HepG2 (cell line): ENCODE data around the gene VPS11. TPM values are rescaled to one million over a fixed set of nuclear protein-coding genes. Genes with fewer than 3 reads are reported as not detected.

Source experiments
- ARID2 ChIP-seq: sonication (generic); formaldehyde crosslinking; IDR thresholded peaks from 2 replicates; pipeline ENCODE4 v1.8.1; 2022; ENCODE audit warnings: mild to moderate bottlenecking, missing genetic modification reagents, borderline replicate concordance
- ARNTL ChIP-seq: sonication (generic); formaldehyde crosslinking; IDR thresholded peaks from 2 replicates; pipeline ENCODE4 v1.4.0; 2020; ENCODE audit warnings: mild to moderate bottlenecking, missing genetic modification reagents
- ASH2L ChIP-seq: fragments of 300-600, 200-600 bp; sonication (generic); IDR thresholded peaks from 2 replicates; pipeline ENCODE4 v1.7.0; 2017; ENCODE audit warnings: low read depth, mild to moderate bottlenecking, moderate library complexity, mixed read lengths, low read length; ENCODE audit not compliant: insufficient read length
- BORCS8-MEF2B ChIP-seq: sonication (generic); formaldehyde crosslinking; IDR thresholded peaks from 2 replicates; pipeline ENCODE4 v1.8.0; 2022; ENCODE audit warnings: mild to moderate bottlenecking, missing genetic modification reagents
- GATA4 ChIP-seq: sonication (generic); IDR thresholded peaks from 2 replicates; pipeline ENCODE4 v1.6.1; 2016; ENCODE audit warnings: antibody characterized with exemption, low read depth, borderline replicate concordance
- HHEX ChIP-seq: IDR thresholded peaks from 2 replicates; pipeline ENCODE4 v1.6.1; 2016; ENCODE audit warnings: control low read depth
- MLX ChIP-seq: IDR thresholded peaks from 2 replicates; pipeline ENCODE4 v1.6.1; 2016
- NAIF1 ChIP-seq: sonication (generic); formaldehyde crosslinking; IDR thresholded peaks from 2 replicates; pipeline ENCODE4 v1.5.0; 2020; ENCODE audit warnings: mild to moderate bottlenecking, missing genetic modification reagents, borderline replicate concordance
- NCOA1 ChIP-seq: sonication (generic); formaldehyde crosslinking; IDR thresholded peaks from 2 replicates; pipeline ENCODE4 v1.9.0; 2021; ENCODE audit warnings: missing genetic modification reagents
- NFATC3 ChIP-seq: sonication (generic); formaldehyde crosslinking; IDR thresholded peaks from 2 replicates; pipeline ENCODE4 v1.5.1; 2020; ENCODE audit warnings: mild to moderate bottlenecking, missing genetic modification reagents
- PCBP1 ChIP-seq: fragments of 200-400 bp; formaldehyde crosslinking; IDR thresholded peaks from 2 replicates; pipeline ENCODE4 v1.6.1; 2017; ENCODE audit warnings: mild to moderate bottlenecking, low read depth, low read length, borderline replicate concordance
- PHF21A ChIP-seq: sonication (generic); formaldehyde crosslinking; IDR thresholded peaks from 2 replicates; pipeline ENCODE4 v1.5.0; 2020; ENCODE audit warnings: mild to moderate bottlenecking, missing genetic modification reagents
- PLSCR1 ChIP-seq: sonication (generic); formaldehyde crosslinking; IDR thresholded peaks from 2 replicates; pipeline ENCODE4 v1.5.0; 2020; ENCODE audit warnings: missing genetic modification reagents, mild to moderate bottlenecking, borderline replicate concordance
- RARA ChIP-seq: IDR thresholded peaks from 2 replicates; pipeline ENCODE4 v1.6.1; 2016; ENCODE audit warnings: missing genetic modification reagents, missing compliant biosample characterization
- REST ChIP-seq, 2 experiments: IDR thresholded peaks; 2 replicates each; pipeline ENCODE4 v1.6.1; 2011 to 2012; ENCODE audit warnings: low read length in 2 of 2, borderline replicate concordance in 1 of 2, low read depth in 1 of 2, mild to moderate bottlenecking in 1 of 2, moderate library complexity in 1 of 2
- ZBTB49 ChIP-seq: sonication (generic); formaldehyde crosslinking; IDR thresholded peaks from 2 replicates; pipeline ENCODE4 v1.4.0; 2020; ENCODE audit warnings: missing genetic modification reagents, borderline replicate concordance
- ZNF136 ChIP-seq: sonication (generic); formaldehyde crosslinking; IDR thresholded peaks from 2 replicates; pipeline ENCODE4 v1.8.1; 2022; ENCODE audit warnings: low read depth, mild to moderate bottlenecking, moderate library complexity, missing genetic modification reagents
- ZNF138 ChIP-seq: sonication (generic); formaldehyde crosslinking; IDR thresholded peaks from 2 replicates; pipeline ENCODE4 v1.5.0; 2020; ENCODE audit warnings: mild to moderate bottlenecking, low read depth, missing genetic modification reagents
- ZNF180 ChIP-seq: sonication (generic); formaldehyde crosslinking; IDR thresholded peaks from 2 replicates; pipeline ENCODE4 v1.4.0; 2020; ENCODE audit warnings: low read depth, missing genetic modification reagents, borderline replicate concordance
- ZNF329 ChIP-seq: sonication (generic); formaldehyde crosslinking; IDR thresholded peaks from 2 replicates; pipeline ENCODE4 v1.9.0; 2021; ENCODE audit warnings: low read depth, mild to moderate bottlenecking, missing genetic modification reagents
- ZNF564 ChIP-seq: sonication (generic); formaldehyde crosslinking; IDR thresholded peaks from 2 replicates; pipeline ENCODE4 v1.8.1; 2023; ENCODE audit warnings: mild to moderate bottlenecking, missing genetic modification reagents
- ZNF672 ChIP-seq: sonication (generic); formaldehyde crosslinking; IDR thresholded peaks from 2 replicates; pipeline ENCODE4 v1.8.1; 2022; ENCODE audit warnings: missing genetic modification reagents
- polyA plus RNA-seq, 8 experiments: library from polyadenylated mRNA; depleted of rRNA in 3 of 8; stranded (reverse) in 7 of 8; unstranded in 1 of 8; fragments of >200 nt; fragmentation: Illumina TruSeq in 4 of 8; extraction: Trizol in 4 of 8; gene quantifications; 2 replicates each; pipeline versions ENCODE4 v1.2.1 to v1.2.3, GENCODE V29; 2011 to 2016; ENCODE audit warnings: low read depth in 4 of 8, missing spikeins in 1 of 8, mixed read lengths in 1 of 8; ENCODE audit not compliant: insufficient read depth in 1 of 8
- total RNA-seq, 5 experiments: library from RNA; depleted of rRNA; stranded (reverse); fragments of >200 nt; fragmentation: Illumina TruSeq; extraction: Trizol; gene quantifications; 2 replicates each; pipeline ENCODE4 v1.2.3, GENCODE V29; 2016; ENCODE audit warnings: low read depth in 1 of 5

The VPS11 gene
- total and polyA plus RNA-seq, 2 of the 13 experiments (the other 11 are each of a cell fraction or from before 2014, with no cell fraction given): 13.7 to 21.6 TPM

GRCh38 chr11:119095066-119095880 is 27.7 kb downstream of the VPS11 start (continued):
- TF ChIP-seq NCOA1 (CRISPR knock-in tag): peak; percentile 75
- TF ChIP-seq ZNF180 (CRISPR knock-in tag): peak; percentile 84; the same call in 1 of the 2 replicates
- TF ChIP-seq RARA (CRISPR knock-in tag): 0 out of 2 replicates have a peak, but pooled peaks have one; percentile 13
- 0 out of 2 replicates have a peak, but pooled peaks have one; percentile 27 for TF ChIP-seq ARNTL (CRISPR knock-in tag)
- no peak for TF ChIP-seq NAIF1 (CRISPR knock-in tag)
- TF ChIP-seq BORCS8-MEF2B (CRISPR knock-in tag): peak; percentile 98
- TF ChIP-seq ZNF136: peak; percentile 82; the same call in 1 of the 2 replicates
- no peak for TF ChIP-seq ZNF329
- no peak; the same call in 1 of the 2 replicates for TF ChIP-seq MLX (CRISPR knock-in tag)
- TF ChIP-seq REST (IDR thresholded peaks at IDR 0.05; ENCODE audit: borderline replicate concordance in 1 of 2, low read depth in 1 of 2, low read length in 2 of 2): peak in 1 of 2 experiments; percentile 83; a peak in 1 of 4 replicates
- 0 out of 2 replicates have a peak, but pooled peaks have one; percentile 53 for TF ChIP-seq PCBP1
- peak; percentile 76; the same call in 1 of the 2 replicates for TF ChIP-seq PHF21A (CRISPR knock-in tag)
- peak; percentile 88 for TF ChIP-seq ZNF564 (CRISPR knock-in tag)
- TF ChIP-seq ASH2L: peak; percentile 77
- TF ChIP-seq NFATC3 (CRISPR knock-in tag): peak; percentile 88
- peak; percentile 84; the same call in 1 of the 2 replicates for TF ChIP-seq ZNF672 (CRISPR knock-in tag)
- TF ChIP-seq PLSCR1: no peak
- TF ChIP-seq GATA4: peak; percentile 89
- peak; percentile 95 for TF ChIP-seq ARID2
- TF ChIP-seq HHEX (CRISPR knock-in tag): no peak
- no peak for TF ChIP-seq ZBTB49 (CRISPR knock-in tag)
- TF ChIP-seq ZNF138 (CRISPR knock-in tag): peak; percentile 98
